Heart right ventricle (tissue), 16 donors: ENCODE measurements around the gene WDR90. TPM values are rescaled to one million over a fixed set of nuclear protein-coding genes. Genes with fewer than 3 reads are reported as not detected.

ENCODE experiments used
- ATAC-seq, 8 donors: fragments of 200-7000 bp; cut with Tn5 transposase; one replicate each; pipeline ENCODE4 v1.9.1; 2020; ENCODE audit warnings: mild to moderate bottlenecking in 8 of 8, moderate library complexity in 8 of 8, moderate number of reproducible peaks in 1 of 8
- DNase-seq, 2 donors: peaks; one replicate each; pipeline ENCODE4 v3.0.0-alpha.2; 2020
- H3K27ac ChIP-seq, 10 donors: fragments of 200-600 bp; sonication (generic) in 2 of 10; one replicate each; pipeline versions ENCODE4 v1.5.0 to v1.8.0; 2020 to 2022; ENCODE audit warnings: mild to moderate bottlenecking in 3 of 10
- H3K27me3 ChIP-seq, 7 donors: fragments of 200-600 bp; one replicate each; pipeline ENCODE4 v1.8.0; 2021 to 2022; ENCODE audit warnings: mild to moderate bottlenecking in 2 of 7
- H3K36me3 ChIP-seq, 9 donors: fragments of 200-600 bp; sonication (generic) in 1 of 9; one replicate each; pipeline versions ENCODE4 v1.5.0 to v1.8.0; 2020 to 2022; ENCODE audit warnings: mild to moderate bottlenecking in 2 of 9
- H3K4me1 ChIP-seq, 9 donors: fragments of 200-600 bp; sonication (generic) in 1 of 9; one replicate each; pipeline versions ENCODE4 v1.5.0 to v1.8.0; 2020 to 2022; ENCODE audit warnings: mild to moderate bottlenecking in 4 of 9
- H3K4me3 ChIP-seq, 10 donors: fragments of 200-600 bp; sonication (generic) in 2 of 10; one replicate each; pipeline versions ENCODE4 v1.5.0 to v1.8.0; 2020 to 2022; ENCODE audit warnings: mild to moderate bottlenecking in 7 of 10, moderate library complexity in 2 of 10
- H3K9me3 ChIP-seq, 11 donors: fragments of 200-600 bp in 10 of 11; sonication (generic) in 2 of 11; one replicate each; pipeline versions ENCODE4 v1.5.0 to v1.8.0; 2013 to 2022; ENCODE audit warnings: mild to moderate bottlenecking in 2 of 11, control low read depth in 1 of 11, moderate library complexity in 1 of 11
- WGBS, 2 donors: extraction: QIAGEN DNeasy Blood & Tissue Kit; methylation state at CpG; one replicate each; pipeline ENCODE4 v1.1.7; 2013; ENCODE audit warnings: inconsistent platforms in 1 of 2; 5-methylcytosine and 5-hydroxymethylcytosine counted together
- intact Hi-C, 10 donors: fragments of 100-400 bp; cut with DNase I; formaldehyde crosslinking; loops; one replicate each; pipeline versions ENCODE4 v1.11.1 to v1.14.2; 2022
- polyA plus RNA-seq, 2 donors: library from polyadenylated mRNA; stranded (reverse); fragments of 200-250 nt; gene quantifications; one replicate each; pipeline ENCODE4 v1.2.3, GENCODE V29; 2013
- total RNA-seq, 10 donors: library from RNA; stranded (reverse); fragmentation: NEBNext Ultra II Directional in 3 of 10; extraction: Animal tissue kit (Norgen Biotek cat#: 25700) in 3 of 10; gene quantifications; one replicate each; pipeline versions ENCODE4 v1.2.1 to v1.2.4, GENCODE V29; 2021 to 2023
- TF ChIP-seq, protein P1 (sequence below), 9 donors: fragments of 200-600 bp; sonication (generic) in 2 of 9; IDR thresholded peaks; one replicate each; pipeline versions ENCODE4 v1.5.0 to v1.8.0; 2021 to 2022; ENCODE audit warnings: antibody characterized with exemption in 9 of 9, mild to moderate bottlenecking in 5 of 9, moderate library complexity in 1 of 9
- donor health status: Arrhythmogenic right ventricular cardiomyopathy.
- donor health status: ischemic (EF 13 %, LVEDD 7.1; RV severe dilation, severe dysfunction).
- donor health status: healthy with polysubstance abuse.
- donor health status: DM: no; HTN: yes; CAD: no.
- donor health status: DM: no; HTN: no; CAD: no.
- donor health status: ischemic (EF 25% LVEDD 6.9; RV normal size, moderate dysfunction).
- donor health status: ischemic (EF 25% LVEDD 5.7; RV mildly dilated, moderate dysfunction).
- donor health status: healthy.
- donor health status: DM: yes; HTN: yes; CAD: no.
- donor health status: Ischemic cardiomyopathy.
- donor health status: ischemic (EF 35%, LVEDD 5.7; RV mildly dilated, moderate dysfunction).
- donor health status: nonischemic (EF 11% LVEDD 7.7; RV severe dilation, severe dysfunction).
- donor health status: DM: yes; HTN: yes; CAD: no.
- donor health status: PGD.
- donor health status: ischemic (EF 29% LVEDD 5.4; RV normal size, mild dysfunction).
- donor health status: nonischemic (EF 23%, LVEDD 6.1; RV moderate dilation, normal function).

The WDR90 gene
- total and polyA plus RNA-seq, 12 donors, result 7.1 to 23.8 (median 9.9) TPM

DNA sequence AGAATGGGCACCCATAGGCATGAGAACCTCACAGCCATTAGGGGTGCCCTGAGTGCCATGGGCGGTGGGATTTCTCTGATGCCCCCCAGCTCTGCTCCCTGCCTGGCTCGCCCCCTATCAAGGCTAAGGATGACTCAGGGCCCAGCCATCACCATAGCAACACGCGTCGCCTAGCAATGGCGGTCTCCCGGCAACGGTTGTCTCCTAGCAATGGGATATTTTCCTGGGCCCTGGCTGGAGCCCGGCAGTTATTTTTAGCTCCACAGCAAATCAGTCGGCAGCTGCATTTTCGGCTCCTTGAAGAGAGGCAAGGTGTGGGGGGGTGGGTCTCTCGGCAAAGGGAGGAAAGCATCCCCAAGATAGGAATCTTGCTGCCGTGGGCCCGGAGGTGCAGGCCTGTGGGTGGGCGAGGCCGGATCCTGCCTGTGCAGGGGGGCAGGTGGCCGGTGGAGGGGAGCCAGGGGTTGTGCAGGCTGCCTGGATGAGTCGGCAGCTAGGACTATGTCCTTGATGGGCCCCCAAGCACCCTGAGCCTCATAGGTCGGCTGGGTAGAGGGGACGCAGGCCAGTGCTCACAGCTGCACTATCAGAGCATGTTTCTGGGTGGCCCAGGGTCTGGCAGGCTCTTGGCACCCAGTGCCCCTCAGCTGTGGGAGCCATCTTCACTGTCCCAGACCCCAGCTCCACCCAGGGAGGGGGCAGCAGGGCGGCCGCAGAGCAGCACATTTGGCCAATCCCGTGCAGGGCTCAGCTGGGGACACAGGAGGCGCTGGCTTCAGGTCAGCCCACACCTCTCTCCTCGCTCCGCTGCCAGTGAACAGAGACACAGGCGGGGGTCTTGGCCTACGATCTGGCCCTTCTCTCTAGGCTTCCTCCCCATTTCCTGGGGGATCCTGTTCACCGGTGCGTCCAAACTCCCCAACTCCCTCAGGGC lies 60.7 kb downstream of the WDR90 start:
- H3K27ac ChIP-seq, result no peak overlapping the region
- DNase-seq, result peak in 1 of 2 donors; percentile 65

DNA sequence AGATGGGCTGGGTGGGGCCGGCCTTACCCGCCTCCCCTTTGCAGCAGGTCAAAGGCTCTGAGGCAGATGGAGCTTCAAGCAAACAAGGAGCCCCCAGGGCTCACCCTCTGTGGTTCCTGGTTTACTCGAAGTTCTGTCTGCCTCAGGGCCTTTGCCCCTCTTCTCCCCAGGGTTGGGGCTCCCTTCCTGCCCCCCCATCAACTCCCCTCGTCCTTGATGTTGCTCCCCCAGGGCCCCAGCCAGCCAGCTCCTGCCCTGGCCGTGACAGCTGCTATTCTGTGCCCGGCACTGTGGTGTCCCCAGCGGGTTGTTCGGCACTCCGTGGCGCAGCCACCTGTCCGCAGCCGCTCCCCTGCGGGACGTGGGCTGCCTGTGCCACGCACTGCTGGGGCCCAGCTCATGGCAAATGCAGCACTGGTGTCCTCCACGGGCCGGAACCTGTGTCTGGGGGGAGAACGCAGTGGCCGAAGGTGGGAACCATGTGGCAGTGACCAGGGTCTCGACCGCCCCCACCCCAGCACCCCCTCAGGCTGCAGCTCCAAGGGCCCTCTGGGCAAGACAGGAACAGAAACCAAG lies 61.4 kb downstream of the WDR90 start:
- H3K27ac ChIP-seq, result no peak overlapping the region
- H3K27me3 ChIP-seq, result peaks cover 12 to 70% (median 56%) of the 10 kb centered on the region in 7 donors
- H3K4me1 ChIP-seq, result peaks cover 9 to 29% (median 16%) of the 10 kb centered on the region in 9 donors
- TF ChIP-seq, protein P1, sequence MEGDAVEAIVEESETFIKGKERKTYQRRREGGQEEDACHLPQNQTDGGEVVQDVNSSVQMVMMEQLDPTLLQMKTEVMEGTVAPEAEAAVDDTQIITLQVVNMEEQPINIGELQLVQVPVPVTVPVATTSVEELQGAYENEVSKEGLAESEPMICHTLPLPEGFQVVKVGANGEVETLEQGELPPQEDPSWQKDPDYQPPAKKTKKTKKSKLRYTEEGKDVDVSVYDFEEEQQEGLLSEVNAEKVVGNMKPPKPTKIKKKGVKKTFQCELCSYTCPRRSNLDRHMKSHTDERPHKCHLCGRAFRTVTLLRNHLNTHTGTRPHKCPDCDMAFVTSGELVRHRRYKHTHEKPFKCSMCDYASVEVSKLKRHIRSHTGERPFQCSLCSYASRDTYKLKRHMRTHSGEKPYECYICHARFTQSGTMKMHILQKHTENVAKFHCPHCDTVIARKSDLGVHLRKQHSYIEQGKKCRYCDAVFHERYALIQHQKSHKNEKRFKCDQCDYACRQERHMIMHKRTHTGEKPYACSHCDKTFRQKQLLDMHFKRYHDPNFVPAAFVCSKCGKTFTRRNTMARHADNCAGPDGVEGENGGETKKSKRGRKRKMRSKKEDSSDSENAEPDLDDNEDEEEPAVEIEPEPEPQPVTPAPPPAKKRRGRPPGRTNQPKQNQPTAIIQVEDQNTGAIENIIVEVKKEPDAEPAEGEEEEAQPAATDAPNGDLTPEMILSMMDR (IDR thresholded peaks at IDR 0.05), result no peak
- DNase-seq (no peak), ATAC-seq (no peak)
- WGBS, 2 donors, result 68 to 74% methylated on average over 21 of the region's 21 CpGs
- H3K4me3 ChIP-seq, result no peak overlapping the region
- no peaks in the 10 kb centered on the region for H3K9me3 ChIP-seq
- no peaks in the 10 kb centered on the region for H3K36me3 ChIP-seq
- intact Hi-C loops, result loop anchor here (1.0 to 10.0 kb wide), 9 partner anchors 31 to 387 kb away; partner anchors contain the start of genes CHTF18 (in 3 of the 10), RPUSD1 (in 3 of the 10) and C1QTNF8 (in 1 of the 10)

More for the DNA sequence above, 60.7 kb downstream of the WDR90 start:
- Histone ChIP-seq H3K36me3 (no peaks in the 10 kb centered on the region), H3K4me1 (peaks cover 9 to 29% (median 16%) of the 10 kb centered on the region in 9 donors), H3K27me3 (peaks cover 15 to 74% (median 60%) of the 10 kb centered on the region in 7 donors), H3K9me3 (no peaks in the 10 kb centered on the region), H3K4me3 (no peak overlapping the region)
- TF ChIP-seq, protein P1 (IDR thresholded peaks at IDR 0.05), result no peak
- 15 to 21% methylated on average over 30 of the region's 30 CpGs for WGBS, 2 donors
- ATAC-seq, result peak in 6 of 8 donors; percentile 25 to 52 (median 34)
- intact Hi-C loops, result loop anchor here in 9 of 10 donors (2.0 to 10.0 kb wide), 7 partner anchors 72 to 387 kb away; partner anchors contain the start of genes CHTF18 (in 3 of the 9), RPUSD1 (in 3 of the 9) and C1QTNF8 (in 1 of the 9)

DNA sequence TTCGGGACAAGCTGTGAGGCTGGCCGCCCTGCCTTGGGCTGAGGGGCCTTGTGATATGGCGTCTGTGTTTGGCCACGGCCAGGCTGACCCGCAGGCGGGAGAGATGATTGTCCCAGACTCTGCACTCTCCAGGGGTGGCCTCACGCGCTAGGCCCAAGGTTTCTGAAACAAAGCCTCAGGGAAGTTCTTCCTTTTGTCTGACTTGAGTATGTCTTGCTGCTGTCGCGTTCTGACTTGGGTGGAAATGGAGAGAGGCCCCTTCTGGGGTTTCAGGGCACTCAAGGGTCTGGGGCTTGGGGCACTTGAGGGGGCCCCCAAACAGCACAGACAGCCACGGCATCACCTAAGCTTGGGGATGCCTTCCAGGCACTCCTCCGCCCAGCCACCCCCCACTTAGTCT lies 61.9 kb downstream of the WDR90 start:
- WGBS, 2 donors, result 73 to 78% methylated on average over 12 of the region's 12 CpGs
- intact Hi-C loops, result loop anchor here (1.0 to 10.0 kb wide), 9 partner anchors 30 to 386 kb away; partner anchors contain the start of genes CHTF18 (in 3 of the 10), RPUSD1 (in 3 of the 10) and C1QTNF8 (in 1 of the 10)
- peaks cover 13 to 32% (median 20%) of the 10 kb centered on the region in 9 donors for H3K4me1 ChIP-seq
- DNase-seq, result no peak
- no peaks in the 10 kb centered on the region for H3K36me3 ChIP-seq
- H3K4me3 ChIP-seq, result no peak overlapping the region
- no peaks in the 10 kb centered on the region for H3K9me3 ChIP-seq
- H3K27ac ChIP-seq, result no peak overlapping the region
- no peak for ATAC-seq
- peaks cover 11 to 71% (median 54%) of the 10 kb centered on the region in 7 donors for H3K27me3 ChIP-seq
- TF ChIP-seq, protein P1 (IDR thresholded peaks at IDR 0.05), result no peak
